H9 (cell line): ENCODE data around the gene ARPP21. TPM values are rescaled to one million over a fixed set of nuclear protein-coding genes. Genes with fewer than 3 reads are reported as not detected.

Source experiments
- DNase-seq: peaks from one replicate; pipeline ENCODE4 v3.0.0-alpha.2; 2017
- H2AFZ ChIP-seq: one replicate; pipeline ENCODE4 v1.6.1; 2013; ENCODE audit warnings: mild to moderate bottlenecking, low read length, control low read depth, moderate library complexity
- H2AK5ac ChIP-seq: 2 replicates; pipeline ENCODE4 v1.6.1; 2013; ENCODE audit warnings: low read length, control low read depth, mixed read lengths; ENCODE audit not compliant: insufficient read length
- H2BK120ac ChIP-seq: one replicate; pipeline ENCODE4 v1.6.1; 2013; ENCODE audit warnings: low read depth, mild to moderate bottlenecking, low read length, control low read depth, inconsistent platforms; ENCODE audit not compliant: poor library complexity, severe bottlenecking
- H2BK12ac ChIP-seq: 2 replicates; pipeline ENCODE4 v1.6.1; 2013; ENCODE audit warnings: low read length, control low read depth, mixed read lengths, low read depth; ENCODE audit not compliant: insufficient read length
- H2BK15ac ChIP-seq: 2 replicates; pipeline ENCODE4 v1.6.1; 2013; ENCODE audit warnings: low read depth, low read length, control low read depth
- H2BK20ac ChIP-seq: one replicate; pipeline ENCODE4 v1.6.1; 2013; ENCODE audit warnings: low read depth, mild to moderate bottlenecking, low read length, control low read depth, inconsistent platforms; ENCODE audit not compliant: poor library complexity, severe bottlenecking
- H2BK5ac ChIP-seq: 2 replicates; pipeline ENCODE4 v1.6.1; 2013; ENCODE audit warnings: low read length, control low read depth, mixed read lengths; ENCODE audit not compliant: insufficient read length
- H3K14ac ChIP-seq: 2 replicates; pipeline ENCODE4 v1.6.1; 2013; ENCODE audit warnings: low read length, control low read depth; ENCODE audit not compliant: insufficient read depth
- H3K18ac ChIP-seq: 2 replicates; pipeline ENCODE4 v1.6.1; 2013; ENCODE audit warnings: low read depth, mild to moderate bottlenecking, mixed read lengths, low read length, control low read depth; ENCODE audit not compliant: insufficient read length
- H3K23ac ChIP-seq: 2 replicates; pipeline ENCODE4 v1.6.1; 2013; ENCODE audit warnings: low read length, control low read depth, mixed read lengths, low read depth; ENCODE audit not compliant: insufficient read length
- H3K23me2 ChIP-seq: 2 replicates; pipeline ENCODE4 v1.6.1; 2013; ENCODE audit warnings: low read depth, mild to moderate bottlenecking, mixed read lengths, low read length, control low read depth; ENCODE audit not compliant: insufficient read length, poor library complexity, severe bottlenecking
- H3K27ac ChIP-seq: 2 replicates; pipeline ENCODE4 v1.5.1; 2013; ENCODE audit warnings: low read length, control low read depth, mixed read lengths, low read depth; ENCODE audit not compliant: insufficient read length
- H3K27me3 ChIP-seq: 2 replicates; pipeline ENCODE4 v1.6.1; 2013; ENCODE audit warnings: low read length, control low read depth, inconsistent platforms; ENCODE audit not compliant: insufficient read depth
- H3K4ac ChIP-seq: 2 replicates; pipeline ENCODE4 v1.6.1; 2013; ENCODE audit warnings: low read depth, mild to moderate bottlenecking, control low read depth, inconsistent platforms, low read length, moderate library complexity
- H3K4me1 ChIP-seq: 2 replicates; pipeline ENCODE4 v1.6.1; 2013; ENCODE audit warnings: low read length, control low read depth, inconsistent platforms; ENCODE audit not compliant: insufficient read depth
- H3K4me2 ChIP-seq: 2 replicates; pipeline ENCODE4 v1.6.1; 2013; ENCODE audit warnings: low read length, control low read depth, mixed read lengths; ENCODE audit not compliant: insufficient read length, insufficient read depth
- H3K56ac ChIP-seq: 2 replicates; pipeline ENCODE4 v1.6.1; 2013; ENCODE audit warnings: low read depth, mild to moderate bottlenecking, mixed read lengths, low read length, control low read depth; ENCODE audit not compliant: insufficient read length
- H3K79me1 ChIP-seq: 2 replicates; pipeline ENCODE4 v1.6.1; 2013; ENCODE audit warnings: low read depth, mild to moderate bottlenecking, moderate library complexity, low read length, control low read depth, inconsistent platforms; ENCODE audit not compliant: insufficient read depth, poor library complexity, severe bottlenecking
- H3K79me2 ChIP-seq: 2 replicates; pipeline ENCODE4 v1.6.1; 2013; ENCODE audit warnings: low read length, control low read depth, inconsistent platforms; ENCODE audit not compliant: insufficient read depth
- H3K9ac ChIP-seq: 2 replicates; pipeline ENCODE4 v1.6.1; 2013; ENCODE audit warnings: low read length, control low read depth, mixed read lengths; ENCODE audit not compliant: insufficient read length; ENCODE audit errors: extremely low read depth
- H3K9me3 ChIP-seq: one replicate; pipeline ENCODE4 v1.6.1; 2013; ENCODE audit warnings: low read depth, low read length, inconsistent platforms; ENCODE audit not compliant: control insufficient read depth
- H3T11ph ChIP-seq: one replicate; pipeline ENCODE4 v1.6.1; 2013; ENCODE audit warnings: mild to moderate bottlenecking, low read length, control low read depth, inconsistent platforms
- H4K20me1 ChIP-seq: one replicate; pipeline ENCODE4 v1.6.1; 2013; ENCODE audit not compliant: control insufficient read depth, insufficient read length, insufficient read depth
- H4K5ac ChIP-seq: 2 replicates; pipeline ENCODE4 v1.6.1; 2013; ENCODE audit warnings: low read depth, mild to moderate bottlenecking, mixed read lengths, low read length, control low read depth; ENCODE audit not compliant: insufficient read length
- H4K8ac ChIP-seq: replicated peaks from 2 replicates; pipeline ENCODE4 v1.6.1; 2013; ENCODE audit warnings: low read length, control low read depth, mixed read lengths, low read depth; ENCODE audit not compliant: insufficient read length
- H4K91ac ChIP-seq: 2 replicates; pipeline ENCODE4 v1.6.1; 2013; ENCODE audit warnings: low read depth, mild to moderate bottlenecking, moderate library complexity, mixed read lengths, low read length, control low read depth; ENCODE audit not compliant: insufficient read length
- H3K27ac Mint-ChIP-seq, 3 experiments: 2 replicates in 2 of 3; 3 replicates in 1 of 3; pipeline ENCODE4 v1.8.0; 2020 to 2021; ENCODE audit warnings: mixed read lengths in 3 of 3, mild to moderate bottlenecking in 1 of 3, moderate library complexity in 1 of 3
- H3K27me3 Mint-ChIP-seq: 2 replicates; pipeline ENCODE4 v1.8.0; 2021; ENCODE audit warnings: low read depth, mild to moderate bottlenecking, moderate library complexity, mixed read lengths
- H3K36me3 Mint-ChIP-seq, 3 experiments: 2 replicates in 2 of 3; 3 replicates in 1 of 3; pipeline ENCODE4 v1.8.0; 2020 to 2021; ENCODE audit warnings: low read depth in 3 of 3, mixed read lengths in 3 of 3; ENCODE audit not compliant: insufficient read depth in 1 of 3
- H3K4me1 Mint-ChIP-seq, 2 experiments: 2 replicates each; pipeline ENCODE4 v1.8.0; 2020; ENCODE audit warnings: mixed read lengths in 2 of 2
- H3K4me3 Mint-ChIP-seq, 2 experiments: 2 replicates in 1 of 2; 3 replicates in 1 of 2; pipeline ENCODE4 v1.8.0; 2020 to 2021; ENCODE audit warnings: mild to moderate bottlenecking in 2 of 2, mixed read lengths in 2 of 2, moderate library complexity in 1 of 2
- H3K9me3 Mint-ChIP-seq, 2 experiments: 2 replicates in 1 of 2; 3 replicates in 1 of 2; pipeline ENCODE4 v1.8.0; 2020; ENCODE audit warnings: mild to moderate bottlenecking in 2 of 2, mixed read lengths in 2 of 2, moderate library complexity in 1 of 2
- total RNA-seq: library from RNA; stranded (reverse); gene quantifications from 2 replicates; pipeline ENCODE4 v1.2.1, GENCODE V29; 2021
- TF ChIP-seq, protein P1 (sequence below): fragments of 200-600 bp; sonication (generic); conservative IDR thresholded peaks from 3 replicates; pipeline ENCODE4 v1.8.0; 2021; ENCODE audit warnings: antibody characterized with exemption, mild to moderate bottlenecking

The ARPP21 gene
- total RNA-seq, 1 experiment from 2014 or later: not detected

- TF ChIP-seq, protein P1, sequence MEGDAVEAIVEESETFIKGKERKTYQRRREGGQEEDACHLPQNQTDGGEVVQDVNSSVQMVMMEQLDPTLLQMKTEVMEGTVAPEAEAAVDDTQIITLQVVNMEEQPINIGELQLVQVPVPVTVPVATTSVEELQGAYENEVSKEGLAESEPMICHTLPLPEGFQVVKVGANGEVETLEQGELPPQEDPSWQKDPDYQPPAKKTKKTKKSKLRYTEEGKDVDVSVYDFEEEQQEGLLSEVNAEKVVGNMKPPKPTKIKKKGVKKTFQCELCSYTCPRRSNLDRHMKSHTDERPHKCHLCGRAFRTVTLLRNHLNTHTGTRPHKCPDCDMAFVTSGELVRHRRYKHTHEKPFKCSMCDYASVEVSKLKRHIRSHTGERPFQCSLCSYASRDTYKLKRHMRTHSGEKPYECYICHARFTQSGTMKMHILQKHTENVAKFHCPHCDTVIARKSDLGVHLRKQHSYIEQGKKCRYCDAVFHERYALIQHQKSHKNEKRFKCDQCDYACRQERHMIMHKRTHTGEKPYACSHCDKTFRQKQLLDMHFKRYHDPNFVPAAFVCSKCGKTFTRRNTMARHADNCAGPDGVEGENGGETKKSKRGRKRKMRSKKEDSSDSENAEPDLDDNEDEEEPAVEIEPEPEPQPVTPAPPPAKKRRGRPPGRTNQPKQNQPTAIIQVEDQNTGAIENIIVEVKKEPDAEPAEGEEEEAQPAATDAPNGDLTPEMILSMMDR: no peak
These were observed 44.6 kb upstream of the ARPP21 start for GRCh38 chr3:35594739-35595138.

More at GRCh38 chr3:35594739-35595138, 44.6 kb upstream of the ARPP21 start:
- H3K79me2 ChIP-seq: no peaks in the 10 kb centered on the region
- no peak overlapping the region for H3T11ph ChIP-seq
- no peak overlapping the region for H3K9ac ChIP-seq
- H3K27me3 ChIP-seq: no peaks in the 10 kb centered on the region
- H2AK5ac ChIP-seq: no peak overlapping the region
- no peak overlapping the region for H3K27ac ChIP-seq
- H3K4me2 ChIP-seq: no peak overlapping the region
- no peak for DNase-seq
- H2BK120ac ChIP-seq: no peak overlapping the region
- H3K23me2 ChIP-seq: no peaks in the 10 kb centered on the region
- no peak overlapping the region for H3K23ac ChIP-seq
- H3K56ac ChIP-seq: no peak overlapping the region
- no peak overlapping the region for H2BK5ac ChIP-seq
- no peak overlapping the region for H4K5ac ChIP-seq
- H3K9me3 ChIP-seq: no peaks in the 10 kb centered on the region
- no peaks in the 10 kb centered on the region for H3K79me1 ChIP-seq
- no peak overlapping the region for H2AFZ ChIP-seq
- no peak overlapping the region for H2BK15ac ChIP-seq
- Mint-ChIP-seq H3K27me3 (no peaks in the 10 kb centered on the region), H3K4me3 (no peak overlapping the region), H3K36me3 (no peaks in the 10 kb centered on the region), H3K27ac (no peak overlapping the region), H3K4me1 (peaks cover 13 to 23% of the 10 kb centered on the region in 2 experiments), H3K9me3 (no peaks in the 10 kb centered on the region; a peak in 2 of 5 replicates)
- H4K91ac ChIP-seq: no peak overlapping the region
- H3K4me1 ChIP-seq: no peaks in the 10 kb centered on the region; the same call in 1 of the 2 replicates
- H4K20me1 ChIP-seq: no peaks in the 10 kb centered on the region
- H2BK20ac ChIP-seq: no peak overlapping the region
- H4K8ac ChIP-seq: no peak overlapping the region
- H2BK12ac ChIP-seq: no peak overlapping the region
- no peak overlapping the region for H3K4ac ChIP-seq
- H3K18ac ChIP-seq: no peak overlapping the region
- H3K14ac ChIP-seq: no peak overlapping the region
